Lower leg skin (tissue), 4 donors: Measurements from ENCODE around the gene GJD3. TPM values are rescaled to one million over a fixed set of nuclear protein-coding genes. Genes with fewer than 3 reads are reported as not detected.
A peak's percentile ranks its signal among the peaks of the same experiment; 100 is the strongest.

Source experiments
- DNase-seq, 2 donors: peaks; one replicate each; pipeline ENCODE4 v3.0.0-alpha.2; 2019; ENCODE audit warnings: low spot score in 2 of 2
- H3K4me3 ChIP-seq: fragments of 200-600 bp; sonication (generic); 2 replicates; pipeline ENCODE4 v1.5.1; 2017; ENCODE audit warnings: mild to moderate bottlenecking, low read depth; ENCODE audit not compliant: poor library complexity, severe bottlenecking
- CTCF ChIP-seq, 3 donors: fragments of 450-650 bp; IDR thresholded peaks; one replicate each; pipeline ENCODE4 v1.5.1; 2016; ENCODE audit warnings: antibody characterized with exemption in 3 of 3, mild to moderate bottlenecking in 3 of 3, moderate library complexity in 2 of 3
- POLR2A ChIP-seq, 2 donors: fragments of 450-650 bp; IDR thresholded peaks; one replicate each; pipeline ENCODE4 v1.6.1; 2016 to 2017; ENCODE audit warnings: antibody characterized with exemption in 2 of 2, mild to moderate bottlenecking in 1 of 2, moderate library complexity in 1 of 2
- WGBS, 2 donors: methylation state at CpG; one replicate each; pipeline ENCODE4 v1.1.5; 2018; 5-methylcytosine and 5-hydroxymethylcytosine counted together
- intact Hi-C: fragments of 100-400 bp; cut with DNase I; formaldehyde crosslinking; loops from one replicate; pipeline ENCODE4 v1.15.0; 2023; ENCODE audit warnings: low total_unique reads
- total RNA-seq, 4 donors: library from RNA; depleted of rRNA; stranded (reverse); fragments of >200 nt; gene quantifications; one replicate each; pipeline ENCODE4 v1.1.0, GENCODE V29; 2016

Gene GJD3
- total RNA-seq, 4 donors from 2014 or later, result not detected

- intact Hi-C loops, result no loop called here
- 5 to 10% methylated on average over 19 of the region's 19 CpGs for WGBS, 2 donors
- peak in 1 of 2 donors; percentile 96 for DNase-seq
- no peak overlapping the region for H3K4me3 ChIP-seq
- no peak for TF ChIP-seq CTCF (IDR thresholded peaks at IDR 0.05)
- TF ChIP-seq POLR2A (IDR thresholded peaks at IDR 0.05), result no peak
Observed at GRCh38 chr17:40320756-40321523, 43.6 kb downstream of the GJD3 start.

GRCh38 chr17:40319651-40320540, 44.6 kb downstream of the GJD3 start:
- 32 to 37% methylated on average over 11 of the region's 11 CpGs for WGBS, 2 donors
- no peak for TF ChIP-seq POLR2A (IDR thresholded peaks at IDR 0.05)
- TF ChIP-seq CTCF (IDR thresholded peaks at IDR 0.05), result no peak
- no peak overlapping the region for H3K4me3 ChIP-seq
- intact Hi-C loops, result no loop called here
- peak in 1 of 2 donors; percentile 95 for DNase-seq

GRCh38 chr17:40318830-40319391, 45.6 kb downstream of the GJD3 start:
- H3K4me3 ChIP-seq, result peak overlapping the region; percentile 97
- WGBS, 2 donors, result 2 to 5% methylated on average over 13 of the region's 13 CpGs
- peak in 1 of 2 donors; percentile 88 for DNase-seq
- intact Hi-C loops, result no loop called here
- no peak for TF ChIP-seq POLR2A (IDR thresholded peaks at IDR 0.05)
- TF ChIP-seq CTCF (IDR thresholded peaks at IDR 0.05), result no peak

GRCh38 chr17:40317880-40318829, 46.4 kb downstream of the GJD3 start:
- intact Hi-C loops, result no loop called here
- peak; percentile 96 to 99 for DNase-seq
- peak overlapping the region; percentile 97 for H3K4me3 ChIP-seq
- 0% methylated on average over 29 to 55 of the region's 70 CpGs for WGBS, 2 donors
- no peak for TF ChIP-seq CTCF (IDR thresholded peaks at IDR 0.05)
- no peak for TF ChIP-seq POLR2A (IDR thresholded peaks at IDR 0.05)

GRCh38 chr17:40317345-40317873, 47.1 kb downstream of the GJD3 start:
- intact Hi-C loops, result no loop called here
- peak in 1 of 2 donors; percentile 91 for DNase-seq
- WGBS, 2 donors, result 0 to 3% methylated on average over 6 of the region's 6 CpGs

More at GRCh38 chr17:40317345-40317873, 47.1 kb downstream of the GJD3 start:
- H3K4me3 ChIP-seq, result no peak overlapping the region
- no peak for TF ChIP-seq POLR2A (IDR thresholded peaks at IDR 0.05)
- TF ChIP-seq CTCF (IDR thresholded peaks at IDR 0.05), result no peak
